Esophagus muscularis mucosa (tissue), 4 donors: ENCODE measurements around the gene TM7SF2. TPM values are rescaled to one million over a fixed set of nuclear protein-coding genes. Genes with fewer than 3 reads are reported as not detected.

ENCODE experiments used
- DNase-seq: peaks from one replicate; pipeline ENCODE4 v3.0.0-alpha.2; 2017; ENCODE audit errors: extremely low spot score
- H3K27ac ChIP-seq, 4 donors: fragments of 200-600 bp; sonication (generic); replicated peaks in 1 of 4; 1 replicate in 3 of 4; 2 replicates in 1 of 4; pipeline ENCODE4 v1.5.1; 2016 to 2019; ENCODE audit warnings: mild to moderate bottlenecking in 1 of 4
- H3K27me3 ChIP-seq, 4 donors: fragments of 200-600 bp; sonication (generic); one replicate each; pipeline versions ENCODE4 v1.5.1 to v1.6.0; 2016 to 2019
- H3K36me3 ChIP-seq, 4 donors: fragments of 200-600 bp; sonication (generic); one replicate each; pipeline ENCODE4 v1.5.1; 2016 to 2019
- H3K4me1 ChIP-seq, 4 donors: fragments of 200-600 bp; sonication (generic); one replicate each; pipeline ENCODE4 v1.5.1; 2016 to 2019
- H3K4me3 ChIP-seq, 4 donors: fragments of 200-600 bp; sonication (generic); 1 replicate in 2 of 4; 2 replicates in 2 of 4; pipeline ENCODE4 v1.5.1; 2016 to 2019; ENCODE audit warnings: mild to moderate bottlenecking in 4 of 4, moderate library complexity in 1 of 4
- H3K9me3 ChIP-seq, 4 donors: fragments of 200-600 bp; sonication (generic); 1 replicate in 3 of 4; 2 replicates in 1 of 4; pipeline ENCODE4 v1.5.1; 2016 to 2019
- CTCF ChIP-seq, 3 experiments: fragments of 200-600 bp in 2 of 3; fragments of 450-650 bp in 1 of 3; sonication (generic) in 2 of 3; IDR thresholded peaks; one replicate each; pipeline ENCODE4 v1.5.1; 2017 to 2019; ENCODE audit warnings: antibody characterized with exemption in 3 of 3, mild to moderate bottlenecking in 2 of 3, moderate library complexity in 1 of 3
- EP300 ChIP-seq: sonication (generic); formaldehyde crosslinking; IDR thresholded peaks from one replicate; pipeline ENCODE4 v1.6.1; 2017; ENCODE audit warnings: antibody characterized with exemption
- POLR2A ChIP-seq: fragments of 450-650 bp; IDR thresholded peaks from one replicate; pipeline ENCODE4 v1.6.1; 2017; ENCODE audit warnings: antibody characterized with exemption, moderate library complexity, mild to moderate bottlenecking, low read depth
- POLR2AphosphoS5 ChIP-seq, 2 donors: sonication (generic); formaldehyde crosslinking; IDR thresholded peaks; one replicate each; pipeline ENCODE4 v1.6.1; 2017; ENCODE audit warnings: antibody characterized with exemption in 2 of 2
- WGBS: methylation state at CpG from one replicate; pipeline ENCODE4 v1.1.5; 2018; 5-methylcytosine and 5-hydroxymethylcytosine counted together
- intact Hi-C: fragments of 100-400 bp; cut with DNase I; formaldehyde crosslinking; loops from one replicate; pipeline ENCODE4 v1.15.1; 2023
- total RNA-seq, 4 donors: library from RNA; depleted of rRNA; stranded (reverse); fragments of >200 nt; gene quantifications; one replicate each; pipeline versions ENCODE4 v1.1.0 to v1.2.1, GENCODE V29; 2016

Gene TM7SF2
- total RNA-seq, 4 donors from 2014 or later = 8.8 to 17.2 (median 12.1) TPM

- Histone ChIP-seq H3K4me3 (no peak overlapping the region), H3K27me3 (no peaks in the 10 kb centered on the region), H3K36me3 (peaks cover 8 to 58% (median 46%) of the 10 kb centered on the region in 4 donors), H3K4me1 (peaks cover 42 to 70% (median 56%) of the 10 kb centered on the region in 4 donors), H3K9me3 (no peaks in the 10 kb centered on the region), H3K27ac (peak overlapping the region in 1 of 4 donors; percentile 95)
- no peak for TF ChIP-seq EP300
- no peak for TF ChIP-seq POLR2A
- TF ChIP-seq POLR2AphosphoS5 (IDR thresholded peaks at IDR 0.05) = no peak
- TF ChIP-seq CTCF (IDR thresholded peaks at IDR 0.05) = no peak
- intact Hi-C loops = loop anchor here (5.0 kb wide), 1 partner anchor 197 kb away; the partner anchor contains the start of gene PPP2R5B
- no peak for DNase-seq
These were observed 8.0 kb downstream of the TM7SF2 start for GRCh38 chr11:65119670-65119995.

- peaks cover 42 to 59% (median 52%) of the 10 kb centered on the region in 4 donors for H3K4me1 ChIP-seq
- H3K27ac ChIP-seq = peak overlapping the region; percentile 93 to 95 (median 94)
- peaks cover 20 to 59% (median 52%) of the 10 kb centered on the region in 4 donors for H3K36me3 ChIP-seq
- H3K27me3 ChIP-seq = no peaks in the 10 kb centered on the region
- TF ChIP-seq POLR2A (no peak), POLR2AphosphoS5 (IDR thresholded peaks at IDR 0.05) (no peak)
- intact Hi-C loops = no loop called here
- peak overlapping the region; percentile 73 to 91 (median 82) for H3K4me3 ChIP-seq
- H3K9me3 ChIP-seq = no peaks in the 10 kb centered on the region
- WGBS = 62% methylated on average over 3 of the region's 3 CpGs
- no peak for DNase-seq
These were observed 9.2 kb downstream of the TM7SF2 start for GRCh38 chr11:65120831-65121230.

- peaks cover 26 to 59% (median 52%) of the 10 kb centered on the region in 4 donors for H3K36me3 ChIP-seq
- TF ChIP-seq POLR2AphosphoS5 (IDR thresholded peaks at IDR 0.05) = no peak
- TF ChIP-seq EP300 = no peak
- no peak for TF ChIP-seq POLR2A
- no peak for TF ChIP-seq CTCF (IDR thresholded peaks at IDR 0.05)
- peak overlapping the region; percentile 73 to 91 (median 82) for H3K4me3 ChIP-seq
- DNase-seq = no peak
- peaks cover 35 to 53% (median 46%) of the 10 kb centered on the region in 4 donors for H3K4me1 ChIP-seq
- no peaks in the 10 kb centered on the region for H3K27me3 ChIP-seq
- 1% methylated on average over 22 of the region's 22 CpGs for WGBS
- H3K9me3 ChIP-seq = no peaks in the 10 kb centered on the region
- peak overlapping the region; percentile 93 to 95 (median 94) for H3K27ac ChIP-seq
- intact Hi-C loops = no loop called here
These were observed 9.8 kb downstream of the TM7SF2 start for GRCh38 chr11:65121447-65121864.

GRCh38 chr11:65121865-65122696 is 10.4 kb downstream of the TM7SF2 start, which contains the start of the genes FAU and MRPL49:
TSS of gene FAU (minus strand) at chr11:65122134. CDS start at chr11:65121813, 321 bp downstream.
TSS of gene MRPL49 (plus strand) at chr11:65122321. CDS start at chr11:65122347, 26 bp downstream.
- peak; percentile 99 for DNase-seq
- WGBS = under 1% methylated on average over 32 of the region's 64 CpGs
- Histone ChIP-seq H3K4me1 (peaks cover 29 to 47% (median 39%) of the 10 kb centered on the region in 4 donors), H3K27ac (peak within 1 kb of the TSS; percentile 93 to 95 (median 94)), H3K27me3 (no peaks in the 10 kb centered on the region), H3K4me3 (peak within 1 kb of the TSS; percentile 73 to 91 (median 82)), H3K9me3 (no peaks in the 10 kb centered on the region), H3K36me3 (peaks cover 28 to 64% (median 58%) of the 10 kb centered on the region in 4 donors)
- TF ChIP-seq EP300 (no peak), POLR2AphosphoS5 (IDR thresholded peaks at IDR 0.05) (peak; percentile 99 to 100), CTCF (IDR thresholded peaks at IDR 0.05) (peak in 1 of 3 experiments; percentile 27), POLR2A (peak; percentile 83)
- intact Hi-C loops = no loop called here
